HG03159 (cell line): Measurements from ENCODE around the gene ARMH3.

Experiments used
- ATAC-seq: cut with Tn5 transposase; IDR thresholded peaks from one replicate; pipeline ENCODE4 v1.9.1; 2021; ENCODE audit warnings: mild to moderate bottlenecking, moderate library complexity; ENCODE audit not compliant: unreplicated experiment

The ARMH3 gene

GRCh38 chr10:101816376-101816775 lies 239.6 kb downstream of the ARMH3 start:
- no peak for ATAC-seq

GRCh38 chr10:101814466-101815071 lies 241.4 kb downstream of the ARMH3 start:
- ATAC-seq, result no peak

- ATAC-seq, result no peak
These were observed 243.4 kb downstream of the ARMH3 start for GRCh38 chr10:101812606-101813005.

- no peak for ATAC-seq
These were observed 248.8 kb downstream of the ARMH3 start for GRCh38 chr10:101807158-101807557.

- no peak for ATAC-seq
These were observed 252.5 kb downstream of the ARMH3 start for GRCh38 chr10:101803511-101803910.

- no peak for ATAC-seq
These were observed 258.4 kb downstream of the ARMH3 start for GRCh38 chr10:101797403-101798059.
